ENCODE results near the gene STAB2. TPM values are rescaled to one million over a fixed set of nuclear protein-coding genes. Genes with fewer than 3 reads are reported as not detected.

STAB2 gene
- total and polyA plus RNA-seq, 2 donors (not counting 1 experiment from before 2014, with no cell fraction given) = not detected

- no peaks in the 10 kb centered on the region for H3K4me1 Mint-ChIP-seq
- ChIA-PET CTCF (no interaction called here), POLR2A (no interaction called here)
- intact Hi-C loops (cut with micrococcal nuclease) = no loop called here
- no peaks in the 10 kb centered on the region for H4K20me1 ChIP-seq (ENCODE audit: control insufficient read depth, insufficient read depth, low read length, poor library complexity, severe bottlenecking)
- no peaks in the 10 kb centered on the region for H3K9me3 ChIP-seq (ENCODE audit: control extremely low read depth in 1 of 3, control insufficient read depth in 2 of 3, insufficient read depth in 1 of 3, low read length in 2 of 3)
- H3K27me3 Mint-ChIP-seq = peaks cover 13% of the 10 kb centered on the region
- H3K9me3 Mint-ChIP-seq (ENCODE audit: insufficient read depth) = no peaks in the 10 kb centered on the region
- TF ChIP-seq EZH2 (IDR thresholded peaks at IDR 0.05; ENCODE audit: borderline replicate concordance, insufficient read depth, low read depth, low read length, poor library complexity, severe bottlenecking) (no peak), CTCF (IDR thresholded peaks at IDR 0.05) (no peak)
- no peak overlapping the region for H2AFZ ChIP-seq (ENCODE audit: insufficient read depth, low read depth, low read length, poor library complexity, severe bottlenecking)
- H3K27ac ChIP-seq (ENCODE audit: low read length in 2 of 2) = no peak overlapping the region
- H3K4me2 ChIP-seq (replicated peaks; ENCODE audit: low read depth, low read length, poor library complexity, severe bottlenecking) = no peak overlapping the region
- H3K4me3 ChIP-seq (ENCODE audit: control extremely low read depth in 1 of 5, extremely low read depth in 1 of 5, insufficient read depth in 1 of 5, low read depth in 2 of 5, low read length in 4 of 5) = no peak overlapping the region
- H3K4me3 Mint-ChIP-seq = no peak overlapping the region
- H3K36me3 ChIP-seq (replicated peaks in 1 of 2; ENCODE audit: control extremely low read depth in 1 of 2, control insufficient read depth in 1 of 2, extremely low read depth in 1 of 2, insufficient read depth in 2 of 2, low read length in 1 of 2) = no peaks in the 10 kb centered on the region
- H3K27me3 ChIP-seq (replicated peaks in 1 of 4; ENCODE audit: control extremely low read depth in 1 of 4, control insufficient read depth in 3 of 4, insufficient read depth in 4 of 4, low read length in 3 of 4) = no peaks in the 10 kb centered on the region
- H3K79me2 ChIP-seq (ENCODE audit: control insufficient read depth, insufficient read depth, low read length) = no peaks in the 10 kb centered on the region
- no peaks in the 10 kb centered on the region for H3K4me1 ChIP-seq (ENCODE audit: control insufficient read depth in 2 of 2, insufficient read depth in 2 of 2, low read length in 2 of 2)
- DNase-seq = no peak
- H3K27ac Mint-ChIP-seq = no peak overlapping the region
- no peak for ATAC-seq (ENCODE audit: low read depth)
- no peak overlapping the region for H3K9ac ChIP-seq (ENCODE audit: low read length)
These were observed 12.2 kb downstream of the STAB2 start for GRCh38 chr12:103599274-103599673.

DNA sequence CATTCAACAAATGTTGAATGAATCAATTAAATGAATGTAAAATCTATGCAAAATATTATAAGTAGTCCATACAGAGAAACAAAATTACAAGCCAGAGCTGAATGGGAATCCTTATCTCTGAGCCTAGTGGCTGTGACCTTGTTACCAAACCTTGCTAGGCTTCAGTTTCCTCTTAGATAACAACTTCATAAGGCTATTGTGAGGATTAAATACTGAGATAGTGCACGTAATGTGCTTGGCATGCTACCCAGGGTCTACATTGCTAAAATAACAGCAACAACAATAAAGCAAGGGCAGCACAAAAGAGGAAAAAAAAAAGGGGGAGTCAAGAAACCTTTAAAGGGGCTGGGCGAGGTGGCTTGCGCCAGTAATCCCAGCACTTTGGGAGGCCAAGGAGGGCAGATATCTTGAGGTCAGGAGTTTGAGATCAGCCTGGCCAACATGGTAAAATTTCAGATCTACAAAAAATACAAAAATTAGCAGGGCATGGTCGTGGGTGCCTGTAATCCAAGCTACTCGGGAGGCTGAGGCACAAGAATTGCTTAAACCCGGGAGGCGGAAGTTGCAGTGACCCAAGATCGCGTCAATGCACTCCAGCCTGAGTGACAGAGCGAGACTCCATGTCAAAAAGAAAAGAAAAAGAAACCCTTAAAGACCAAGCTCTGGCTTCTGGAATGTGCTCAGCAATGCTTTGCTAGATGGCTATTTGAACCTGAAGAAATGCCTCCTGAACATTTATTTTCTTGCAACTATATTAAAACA, 14.1 kb downstream of the STAB2 start:
- peaks cover 0 to 1% (median 0%) of the 10 kb centered on the region in 3 donors for H3K9me3 ChIP-seq (ENCODE audit: control extremely low read depth in 1 of 3, control insufficient read depth in 2 of 3, insufficient read depth in 1 of 3, low read length in 2 of 3)
- DNase-seq (no peak), ATAC-seq (ENCODE audit: low read depth) (no peak)
- POLR2A ChIA-PET = no interaction called here
- no peaks in the 10 kb centered on the region for H3K4me1 ChIP-seq (ENCODE audit: control insufficient read depth in 2 of 2, insufficient read depth in 2 of 2, low read length in 2 of 2)
- Mint-ChIP-seq H3K4me1 (no peaks in the 10 kb centered on the region), H3K4me3 (no peak overlapping the region), H3K27ac (no peak overlapping the region), H3K27me3 (peaks cover 13% of the 10 kb centered on the region), H3K9me3 (ENCODE audit: insufficient read depth) (peaks cover 2% of the 10 kb centered on the region)
- no peak overlapping the region for H3K4me2 ChIP-seq (replicated peaks; ENCODE audit: low read depth, low read length, poor library complexity, severe bottlenecking)
- intact Hi-C loops (cut with micrococcal nuclease) = no loop called here
- no peaks in the 10 kb centered on the region for H3K27me3 ChIP-seq (replicated peaks in 1 of 4; ENCODE audit: control extremely low read depth in 1 of 4, control insufficient read depth in 3 of 4, insufficient read depth in 4 of 4, low read length in 3 of 4)
- H3K4me3 ChIP-seq (ENCODE audit: control extremely low read depth in 1 of 5, extremely low read depth in 1 of 5, insufficient read depth in 1 of 5, low read depth in 2 of 5, low read length in 4 of 5) = no peak overlapping the region
- no peaks in the 10 kb centered on the region for H3K79me2 ChIP-seq (ENCODE audit: control insufficient read depth, insufficient read depth, low read length)
- H4K20me1 ChIP-seq (ENCODE audit: control insufficient read depth, insufficient read depth, low read length, poor library complexity, severe bottlenecking) = no peaks in the 10 kb centered on the region
- TF ChIP-seq CTCF (IDR thresholded peaks at IDR 0.05) = no peak
- no peak for TF ChIP-seq EZH2 (IDR thresholded peaks at IDR 0.05; ENCODE audit: borderline replicate concordance, insufficient read depth, low read depth, low read length, poor library complexity, severe bottlenecking)
- no peak overlapping the region for H3K9ac ChIP-seq (ENCODE audit: low read length)
- H3K27ac ChIP-seq (ENCODE audit: low read length in 2 of 2) = no peak overlapping the region
- no peaks in the 10 kb centered on the region for H3K36me3 ChIP-seq (replicated peaks in 1 of 2; ENCODE audit: control extremely low read depth in 1 of 2, control insufficient read depth in 1 of 2, extremely low read depth in 1 of 2, insufficient read depth in 2 of 2, low read length in 1 of 2)
- 94% methylated on average over 8 of the region's 10 CpGs for WGBS (ENCODE audit: insufficient coverage)
- CTCF ChIA-PET = no interaction called here
- no peak overlapping the region for H2AFZ ChIP-seq (ENCODE audit: insufficient read depth, low read depth, low read length, poor library complexity, severe bottlenecking)
